ENCODE results near the gene YTHDF2. TPM values are rescaled to one million over a fixed set of nuclear protein-coding genes. Genes with fewer than 3 reads are reported as not detected.

The YTHDF2 gene
- total RNA-seq, 1 experiment from 2014 or later = 200 TPM

- Histone ChIP-seq H3K79me1 (ENCODE audit: insufficient read depth, low read depth, low read length, poor library complexity, severe bottlenecking) (no peaks in the 10 kb centered on the region), H3K23ac (ENCODE audit: insufficient read length, low read depth, low read length) (no peak overlapping the region), H3K4ac (ENCODE audit: low read depth, low read length) (no peak overlapping the region), H3K9ac (ENCODE audit: extremely low read depth, insufficient read length, low read length) (no peak overlapping the region), H3T11ph (ENCODE audit: low read length) (no peak overlapping the region), H4K8ac (replicated peaks; ENCODE audit: insufficient read length, low read depth, low read length) (no peak overlapping the region), H2AK5ac (ENCODE audit: insufficient read length, low read length) (no peak overlapping the region), H3K9me3 (ENCODE audit: control insufficient read depth, low read depth, low read length) (no peaks in the 10 kb centered on the region), H3K79me2 (ENCODE audit: insufficient read depth, low read length) (no peaks in the 10 kb centered on the region), H3K4me2 (ENCODE audit: insufficient read depth, insufficient read length, low read length) (no peak overlapping the region), H4K20me1 (ENCODE audit: control insufficient read depth, insufficient read depth, insufficient read length) (no peaks in the 10 kb centered on the region), H3K27me3 (ENCODE audit: insufficient read depth, low read length) (no peaks in the 10 kb centered on the region), H4K91ac (ENCODE audit: insufficient read length, low read depth, low read length) (no peak overlapping the region), H3K23me2 (ENCODE audit: insufficient read length, low read depth, low read length, poor library complexity, severe bottlenecking) (no peaks in the 10 kb centered on the region), H2BK20ac (ENCODE audit: low read depth, low read length, poor library complexity, severe bottlenecking) (no peak overlapping the region), H3K56ac (ENCODE audit: insufficient read length, low read depth, low read length) (no peak overlapping the region), H3K18ac (ENCODE audit: insufficient read length, low read depth, low read length) (no peak overlapping the region), H2BK120ac (ENCODE audit: low read depth, low read length, poor library complexity, severe bottlenecking) (no peak overlapping the region), H3K4me1 (ENCODE audit: insufficient read depth, low read length) (no peaks in the 10 kb centered on the region), H2BK5ac (ENCODE audit: insufficient read length, low read length) (no peak overlapping the region), H3K27ac (ENCODE audit: insufficient read length, low read depth, low read length) (no peak overlapping the region), H2BK12ac (ENCODE audit: insufficient read length, low read depth, low read length) (no peak overlapping the region), H2BK15ac (ENCODE audit: low read depth, low read length) (no peak overlapping the region), H4K5ac (ENCODE audit: insufficient read length, low read depth, low read length) (no peak overlapping the region), H2AFZ (ENCODE audit: low read length) (no peak overlapping the region), H3K14ac (ENCODE audit: insufficient read depth, low read length) (no peak overlapping the region)
- H3K27ac Mint-ChIP-seq = peak overlapping the region in 1 of 3 experiments; percentile 45; a peak in 3 of 7 replicates
- H3K36me3 Mint-ChIP-seq (ENCODE audit: insufficient read depth in 1 of 3, low read depth in 3 of 3) = peaks cover 0 to 3% (median 0%) of the 10 kb centered on the region in 3 experiments; a peak in 1 of 7 replicates
- peak; percentile 61 for DNase-seq
- 100% methylated on average over 1 of the region's 18 CpGs for WGBS (ENCODE audit: extremely low coverage, insufficient read length, low lambda C conversion rate)
- no peaks in the 10 kb centered on the region for H3K9me3 Mint-ChIP-seq
- TF ChIP-seq CTCF (conservative IDR thresholded peaks at IDR 0.05) = peak; percentile 35; the same call in 2 of the 3 replicates
- no peak overlapping the region for H3K4me3 Mint-ChIP-seq
- H3K27me3 Mint-ChIP-seq (ENCODE audit: low read depth) = no peaks in the 10 kb centered on the region
- H3K4me1 Mint-ChIP-seq = peaks cover 14 to 21% of the 10 kb centered on the region in 2 experiments
These were observed 59.8 kb downstream of the YTHDF2 start for GRCh38 chr1:28796352-28797211.

Measured in H9 (cell line).